Osteoblast (primary cell): ENCODE data around the gene OXLD1. TPM values are rescaled to one million over a fixed set of nuclear protein-coding genes. Genes with fewer than 3 reads are reported as not detected.

ENCODE experiments used
- DNase-seq: peaks from one replicate; pipeline ENCODE4 v3.0.0; 2011; ENCODE audit warnings: low spot score, mixed read lengths; ENCODE audit not compliant: insufficient read length; ENCODE audit errors: missing footprints
- H2AFZ ChIP-seq: 2 replicates; pipeline ENCODE4 v1.6.0; 2011; ENCODE audit warnings: mild to moderate bottlenecking, low read length
- H3K27ac ChIP-seq: 2 replicates; pipeline ENCODE4 v1.5.1; 2011; ENCODE audit warnings: mild to moderate bottlenecking, low read depth, low read length, moderate library complexity
- H3K27me3 ChIP-seq: 2 replicates; pipeline ENCODE4 v1.6.0; 2012; ENCODE audit warnings: mild to moderate bottlenecking, control low read depth, inconsistent platforms, low read length, moderate library complexity; ENCODE audit not compliant: insufficient read depth
- H3K36me3 ChIP-seq: 2 replicates; pipeline ENCODE4 v1.5.1; 2011; ENCODE audit warnings: mild to moderate bottlenecking, low read length, control low read depth, moderate library complexity; ENCODE audit not compliant: insufficient read depth
- H3K4me1 ChIP-seq: 2 replicates; pipeline ENCODE4 v1.5.1; 2011; ENCODE audit warnings: mild to moderate bottlenecking, low read length, control low read depth, moderate library complexity; ENCODE audit not compliant: insufficient read depth
- H3K4me2 ChIP-seq: 2 replicates; pipeline ENCODE4 v1.6.0; 2011; ENCODE audit warnings: mild to moderate bottlenecking, low read length; ENCODE audit not compliant: insufficient read depth
- H3K4me3 ChIP-seq: fragments of 200-600 bp; sonication (generic); 3 replicates; pipeline ENCODE4 v1.5.1; 2012; ENCODE audit warnings: mild to moderate bottlenecking, low read length, inconsistent platforms; ENCODE audit not compliant: insufficient read depth
- H3K79me2 ChIP-seq: 2 replicates; pipeline ENCODE4 v1.6.0; 2012; ENCODE audit warnings: mild to moderate bottlenecking, low read length, control low read depth, inconsistent platforms; ENCODE audit not compliant: insufficient read depth
- H3K9me3 ChIP-seq: 2 replicates; pipeline ENCODE4 v1.5.1; 2011; ENCODE audit warnings: low read depth, low read length, control low read depth
- H4K20me1 ChIP-seq: 2 replicates; pipeline ENCODE4 v1.6.0; 2012; ENCODE audit warnings: mild to moderate bottlenecking, low read length, control low read depth; ENCODE audit not compliant: insufficient read depth
- CTCF ChIP-seq: IDR thresholded peaks from 2 replicates; pipeline ENCODE4 v1.5.1; 2011; ENCODE audit warnings: mild to moderate bottlenecking, low read depth, low read length, moderate library complexity; ENCODE audit errors: extremely low read depth
- total RNA-seq: library from RNA; depleted of rRNA; stranded (reverse); fragments of >200 nt; gene quantifications from 2 replicates; pipeline ENCODE4 v1.2.3, GENCODE V29; 2012

Gene OXLD1
- total RNA-seq, 1 donor, result 21.0 TPM

- H3K79me2 ChIP-seq, result peaks cover 3% of the 10 kb centered on the region
- peak; percentile 90 for DNase-seq
- peak overlapping the region; percentile 6 for H2AFZ ChIP-seq
- peak overlapping the region; percentile 87 for H3K4me2 ChIP-seq
- H4K20me1 ChIP-seq, result peaks cover 10% of the 10 kb centered on the region
- H3K4me3 ChIP-seq, result no peak overlapping the region
- peaks cover 27% of the 10 kb centered on the region for H3K4me1 ChIP-seq
- H3K9me3 ChIP-seq, result no peaks in the 10 kb centered on the region
- H3K27me3 ChIP-seq, result no peaks in the 10 kb centered on the region
- no peak for TF ChIP-seq CTCF
- H3K36me3 ChIP-seq, result no peaks in the 10 kb centered on the region
- H3K27ac ChIP-seq, result no peak overlapping the region
Observed at GRCh38 chr17:81713556-81714411, 47.4 kb upstream of the OXLD1 start.

- Histone ChIP-seq H2AFZ (peak overlapping the region; percentile 35), H3K27me3 (no peaks in the 10 kb centered on the region), H3K4me3 (peak overlapping the region; percentile 77), H3K27ac (no peak overlapping the region), H3K9me3 (no peaks in the 10 kb centered on the region), H3K36me3 (peaks cover 5% of the 10 kb centered on the region), H4K20me1 (peaks cover 10% of the 10 kb centered on the region), H3K79me2 (peaks cover 3% of the 10 kb centered on the region), H3K4me1 (peaks cover 27% of the 10 kb centered on the region), H3K4me2 (peak overlapping the region; percentile 87)
- no peak for TF ChIP-seq CTCF
- DNase-seq, result peak; percentile 90
Observed at GRCh38 chr17:81713004-81713555, 46.7 kb upstream of the OXLD1 start.

GRCh38 chr17:81712468-81713003 lies 46.1 kb upstream of the OXLD1 start:
- DNase-seq, result peak; percentile 99
- Histone ChIP-seq H3K4me2 (peak overlapping the region; percentile 87), H3K36me3 (peaks cover 10% of the 10 kb centered on the region), H3K4me1 (peaks cover 27% of the 10 kb centered on the region), H3K79me2 (peaks cover 3% of the 10 kb centered on the region), H3K9me3 (no peaks in the 10 kb centered on the region), H3K4me3 (peak overlapping the region; percentile 77), H2AFZ (peak overlapping the region; percentile 35), H3K27me3 (no peaks in the 10 kb centered on the region), H3K27ac (no peak overlapping the region), H4K20me1 (peaks cover 10% of the 10 kb centered on the region)
- no peak for TF ChIP-seq CTCF
